ENCODE measurements around the gene TMEM214. TPM values are rescaled to one million over a fixed set of nuclear protein-coding genes. Genes with fewer than 3 reads are reported as not detected.
"Not testable (repeated sequence)": the region's sequence is repeated elsewhere in the genome, so short reads cannot be mapped to it uniquely, and the experiment has no call there.

TMEM214 gene
- total RNA-seq, 1 donor from 2014 or later = 21.2 TPM

- no peak for DNase-seq (ENCODE audit: low read depth, low spot score)
Observed at GRCh38 chr2:27067385-27067784, 34.6 kb downstream of the TMEM214 start.

- no peak for DNase-seq (ENCODE audit: low read depth, low spot score)
Observed at GRCh38 chr2:27069436-27069835, 36.7 kb downstream of the TMEM214 start.

GRCh38 chr2:27069961-27070618, 37.3 kb downstream of the TMEM214 start:
- DNase-seq (ENCODE audit: low read depth, low spot score) = no peak

- DNase-seq (ENCODE audit: low read depth, low spot score) = no peak
Observed at GRCh38 chr2:27070653-27071276, 38.0 kb downstream of the TMEM214 start.

- DNase-seq (ENCODE audit: low read depth, low spot score) = peak; percentile 67
Observed at GRCh38 chr2:27071277-27071989, 38.7 kb downstream of the TMEM214 start, which contains the start of gene OST4. OST4 (minus strand) TSS chr2:27071654.

DNA sequence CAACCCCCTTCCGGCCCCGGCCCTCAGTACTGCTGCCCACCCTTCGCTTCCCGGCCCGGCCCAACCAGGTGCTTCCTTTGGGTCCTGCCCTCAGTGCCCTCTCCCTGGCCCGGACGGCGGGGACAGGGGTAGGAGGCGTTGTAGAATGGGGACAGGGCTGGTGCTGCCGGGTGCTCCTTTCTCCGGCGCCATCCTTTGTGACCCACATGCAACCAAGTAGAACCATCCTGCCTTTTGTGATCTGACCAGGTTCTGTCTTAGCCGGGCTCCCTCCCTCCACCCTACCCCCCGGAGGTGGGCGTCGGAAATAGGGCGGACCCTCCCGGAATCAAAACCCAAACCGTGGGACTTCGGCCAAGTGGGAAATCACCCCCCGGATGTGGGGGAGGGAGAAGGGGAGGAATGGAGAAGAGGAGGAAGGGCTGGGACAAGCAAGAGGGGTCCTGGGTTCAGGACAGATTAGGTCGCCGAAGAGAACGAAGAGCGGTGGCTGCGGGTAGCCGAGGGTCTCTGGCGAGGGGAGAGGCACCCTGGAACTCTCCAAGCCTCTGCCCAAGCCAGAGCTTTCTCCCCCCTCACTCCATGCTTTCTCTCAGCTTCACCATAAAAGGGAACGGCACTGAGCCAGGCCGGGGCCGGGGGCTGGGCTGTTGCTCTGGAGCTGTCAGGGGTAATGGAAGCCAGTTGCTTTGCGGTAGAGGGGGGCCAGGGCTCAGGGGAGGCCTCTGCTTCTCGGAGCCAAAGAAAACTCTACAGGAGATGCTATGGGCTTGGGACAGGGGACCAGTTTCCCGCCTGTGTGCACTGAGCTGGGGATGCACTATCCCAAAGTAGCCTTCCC, 39.4 kb downstream of the TMEM214 start:
- no peak for DNase-seq (ENCODE audit: low read depth, low spot score)

- DNase-seq (ENCODE audit: low read depth, low spot score) = no peak
Observed at GRCh38 chr2:27072920-27073319, 40.2 kb downstream of the TMEM214 start.

DNA sequence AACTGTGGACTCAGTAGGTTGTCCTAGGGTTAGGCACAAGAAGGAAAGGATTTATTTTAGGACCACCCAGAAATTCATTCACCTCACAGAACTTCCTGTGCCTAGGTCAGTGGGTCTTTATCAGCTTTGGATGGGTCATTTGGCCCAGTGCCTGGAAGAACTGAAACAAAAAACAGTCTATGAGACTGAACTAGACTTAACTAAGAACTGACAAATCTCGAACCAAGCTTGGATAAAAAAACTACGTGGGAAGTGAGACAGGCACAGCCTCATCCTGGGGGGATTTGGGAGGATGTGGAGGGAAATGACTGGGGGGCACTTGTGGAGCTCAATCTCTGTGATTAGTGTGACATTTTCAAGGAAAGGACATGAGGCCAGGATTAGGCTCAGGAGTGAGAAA, 41.0 kb downstream of the TMEM214 start:
- DNase-seq (ENCODE audit: low read depth, low spot score) = no peak

- DNase-seq (ENCODE audit: low read depth, low spot score) = no peak
Observed at GRCh38 chr2:27074738-27075565, 42.2 kb downstream of the TMEM214 start.

GRCh38 chr2:27075566-27075871, 42.8 kb downstream of the TMEM214 start:
- not testable (repeated sequence) for DNase-seq (ENCODE audit: low read depth, low spot score)

- DNase-seq (ENCODE audit: low read depth, low spot score) = no peak
Observed at GRCh38 chr2:27076323-27076722, 43.6 kb downstream of the TMEM214 start.

DNA sequence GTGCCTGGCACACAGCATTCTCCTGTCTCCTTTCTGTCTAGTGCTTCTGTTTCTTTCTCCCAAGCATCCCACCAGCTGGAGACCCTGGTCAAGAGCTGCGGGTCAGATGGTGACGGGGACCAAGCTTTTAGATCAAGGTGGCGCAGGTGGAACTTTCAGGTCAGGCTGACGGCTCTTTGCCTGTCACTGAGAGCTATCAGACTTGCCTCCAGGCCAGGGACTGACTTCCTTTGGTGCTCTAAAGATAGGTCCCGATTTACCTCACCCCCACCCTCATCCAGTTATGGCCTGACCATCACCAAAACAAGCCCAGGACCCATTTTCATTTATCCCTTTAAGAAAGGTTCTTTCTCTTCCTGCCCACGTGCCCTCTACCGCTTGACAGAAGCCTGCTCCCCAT, 44.5 kb downstream of the TMEM214 start:
- no peak for DNase-seq (ENCODE audit: low read depth, low spot score)

GRCh38 chr2:27078267-27079194, 45.8 kb downstream of the TMEM214 start, which contains the start of gene EMILIN1:
EMILIN1 (plus strand) TSS chr2:27078615; CDS start chr2:27079066, 451 bp downstream.
- DNase-seq (ENCODE audit: low read depth, low spot score) = no peak

- DNase-seq (ENCODE audit: low read depth, low spot score) = no peak
Observed at GRCh38 chr2:27079233-27080139, 46.7 kb downstream of the TMEM214 start.

DNA sequence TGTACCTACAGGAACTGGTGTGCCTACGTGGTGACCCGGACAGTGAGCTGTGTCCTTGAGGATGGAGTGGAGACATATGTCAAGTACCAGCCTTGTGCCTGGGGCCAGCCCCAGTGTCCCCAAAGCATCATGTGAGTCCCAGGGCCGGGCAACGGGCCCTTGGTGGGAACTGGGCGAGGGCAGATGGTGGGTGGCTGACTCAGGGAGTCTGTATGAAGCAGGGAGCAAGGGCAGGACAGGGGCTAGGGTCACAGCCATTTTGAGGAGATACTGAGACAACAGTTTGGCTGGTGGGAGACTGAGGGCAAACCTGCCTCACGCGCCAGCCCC, 47.3 kb downstream of the TMEM214 start:
- no peak for DNase-seq (ENCODE audit: low read depth, low spot score)

GRCh38 chr2:27080603-27080936, 47.8 kb downstream of the TMEM214 start:
- DNase-seq (ENCODE audit: low read depth, low spot score) = no peak

DNA sequence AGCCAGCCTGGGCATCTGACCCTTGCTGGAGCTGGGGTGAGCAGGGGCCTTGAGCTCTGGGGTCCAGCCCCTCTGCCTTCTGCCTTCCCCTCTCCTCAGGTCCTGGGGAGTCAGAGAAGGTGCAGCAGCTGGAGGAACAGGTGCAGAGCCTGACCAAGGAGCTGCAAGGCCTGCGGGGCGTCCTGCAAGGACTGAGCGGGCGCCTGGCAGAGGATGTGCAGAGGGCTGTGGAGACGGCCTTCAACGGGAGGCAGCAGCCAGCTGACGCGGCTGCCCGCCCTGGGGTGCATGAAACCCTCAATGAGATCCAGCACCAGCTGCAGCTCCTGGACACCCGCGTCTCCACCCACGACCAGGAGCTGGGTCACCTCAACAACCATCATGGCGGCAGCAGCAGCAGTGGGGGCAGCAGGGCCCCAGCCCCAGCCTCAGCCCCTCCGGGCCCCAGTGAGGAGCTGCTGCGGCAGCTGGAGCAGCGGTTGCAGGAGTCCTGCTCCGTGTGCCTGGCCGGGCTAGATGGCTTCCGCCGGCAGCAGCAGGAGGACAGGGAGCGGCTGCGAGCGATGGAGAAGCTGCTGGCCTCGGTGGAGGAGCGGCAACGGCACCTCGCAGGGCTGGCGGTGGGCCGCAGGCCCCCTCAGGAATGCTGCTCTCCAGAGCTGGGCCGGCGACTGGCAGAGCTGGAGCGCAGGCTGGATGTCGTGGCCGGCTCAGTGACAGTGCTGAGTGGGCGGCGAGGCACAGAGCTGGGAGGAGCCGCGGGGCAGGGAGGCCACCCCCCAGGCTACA, 49.4 kb downstream of the TMEM214 start:
- no peak for DNase-seq (ENCODE audit: low read depth, low spot score)

DNA sequence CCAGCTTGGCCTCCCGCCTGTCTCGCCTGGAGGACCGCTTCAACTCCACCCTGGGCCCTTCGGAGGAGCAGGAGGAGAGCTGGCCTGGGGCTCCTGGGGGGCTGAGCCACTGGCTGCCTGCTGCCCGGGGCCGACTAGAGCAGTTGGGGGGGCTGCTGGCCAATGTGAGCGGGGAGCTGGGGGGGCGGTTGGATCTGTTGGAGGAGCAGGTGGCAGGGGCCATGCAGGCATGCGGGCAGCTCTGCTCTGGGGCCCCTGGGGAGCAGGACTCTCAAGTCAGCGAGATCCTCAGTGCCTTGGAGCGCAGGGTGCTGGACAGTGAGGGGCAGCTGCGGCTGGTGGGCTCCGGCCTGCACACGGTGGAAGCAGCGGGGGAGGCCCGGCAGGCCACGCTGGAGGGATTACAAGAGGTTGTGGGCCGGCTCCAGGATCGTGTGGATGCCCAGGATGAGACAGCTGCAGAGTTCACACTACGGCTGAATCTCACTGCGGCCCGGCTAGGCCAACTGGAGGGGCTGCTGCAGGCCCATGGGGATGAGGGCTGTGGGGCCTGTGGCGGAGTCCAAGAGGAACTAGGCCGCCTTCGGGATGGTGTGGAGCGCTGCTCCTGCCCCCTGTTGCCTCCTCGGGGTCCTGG, 50.1 kb downstream of the TMEM214 start:
- no peak for DNase-seq (ENCODE audit: low read depth, low spot score)

Data from pulmonary artery endothelial cell (primary cell).